K562 (cell line): ENCODE results near the gene WDR81. TPM values are rescaled to one million over a fixed set of nuclear protein-coding genes. Genes with fewer than 3 reads are reported as not detected.

ENCODE experiments used
- ARID4B ChIP-seq: sonication (generic); formaldehyde crosslinking; IDR thresholded peaks from 2 replicates; pipeline ENCODE4 v1.8.0; 2022; ENCODE audit warnings: mild to moderate bottlenecking, missing genetic modification reagents
- BCOR ChIP-seq: fragments of 450-650 bp; IDR thresholded peaks from 2 replicates; pipeline ENCODE4 v1.6.1; 2016
- CTBP1 ChIP-seq: fragments of 450-650 bp; IDR thresholded peaks from 2 replicates; pipeline ENCODE4 v1.6.1; 2016; ENCODE audit warnings: borderline replicate concordance
- DACH1 ChIP-seq: fragments of 450-650 bp; IDR thresholded peaks from 2 replicates; pipeline ENCODE4 v1.6.1; 2018; ENCODE audit not compliant: partially characterized antibody
- EGR1 ChIP-seq: fragments of 450-650 bp; conservative IDR thresholded peaks from 2 replicates; pipeline ENCODE4 v1.6.1; 2017; ENCODE audit warnings: mild to moderate bottlenecking
- GATA2 ChIP-seq: sonication (generic); formaldehyde crosslinking; IDR thresholded peaks from 2 replicates; pipeline ENCODE4 v1.4.0; 2020; ENCODE audit warnings: mild to moderate bottlenecking, missing genetic modification reagents
- HDAC2 ChIP-seq: fragments of 450-650 bp; IDR thresholded peaks from 2 replicates; pipeline ENCODE4 v1.6.1; 2016; ENCODE audit warnings: mild to moderate bottlenecking
- JUND ChIP-seq, 2 experiments: IDR thresholded peaks; 2 replicates in 1 of 2; 3 replicates in 1 of 2; pipeline ENCODE4 v1.6.1; 2011; ENCODE audit warnings: borderline replicate concordance in 2 of 2, low read depth in 2 of 2, low read length in 2 of 2, improper control_type of control experiment in 1 of 2, missing biosample characterization in 1 of 2, missing genetic modification characterization in 1 of 2, missing genetic modification reagents in 1 of 2
- KLF16 ChIP-seq: IDR thresholded peaks from 2 replicates; pipeline ENCODE4 v1.6.1; 2016; ENCODE audit warnings: antibody characterized with exemption
- MECOM ChIP-seq: fragments of 250-450 bp; sonication (Bioruptor Pico); IDR thresholded peaks from 2 replicates; pipeline ENCODE4 v1.8.0; 2022; ENCODE audit warnings: inconsistent platforms
- MLLT1 ChIP-seq, 2 experiments: fragments of 450-650 bp; IDR thresholded peaks; 2 replicates each; pipeline ENCODE4 v1.6.1; 2016
- MTA2 ChIP-seq: fragments of 450-650 bp; IDR thresholded peaks from 2 replicates; pipeline ENCODE4 v1.6.1; 2016; ENCODE audit warnings: low read depth
- MTA3 ChIP-seq: fragments of 450-650 bp; formaldehyde crosslinking; IDR thresholded peaks from 2 replicates; pipeline ENCODE4 v1.6.1; 2017; ENCODE audit warnings: mild to moderate bottlenecking, borderline replicate concordance
- PKNOX1 ChIP-seq: fragments of 450-650 bp; IDR thresholded peaks from 2 replicates; pipeline ENCODE4 v1.6.1; 2016
- RCOR1 ChIP-seq, 2 experiments: IDR thresholded peaks; 2 replicates each; pipeline ENCODE4 v1.6.1; 2012; ENCODE audit warnings: low read depth in 2 of 2, low read length in 2 of 2, borderline replicate concordance in 1 of 2, improper control_type of control experiment in 1 of 2
- SMAD2 ChIP-seq: fragments of 150-350 bp; IDR thresholded peaks from 2 replicates; pipeline ENCODE4 v1.6.1; 2014; ENCODE audit warnings: low read depth, mild to moderate bottlenecking, low read length
- SOX6 ChIP-seq: fragments of 450-650 bp; IDR thresholded peaks from 2 replicates; pipeline ENCODE4 v1.6.1; 2014; ENCODE audit warnings: mild to moderate bottlenecking
- TAF9B ChIP-seq: fragments of 450-650 bp; IDR thresholded peaks from 2 replicates; pipeline ENCODE4 v1.6.1; 2018; ENCODE audit warnings: mild to moderate bottlenecking; ENCODE audit not compliant: partially characterized antibody
- TCF3 ChIP-seq: sonication (generic); formaldehyde crosslinking; IDR thresholded peaks from 2 replicates; pipeline ENCODE4 v1.4.0; 2020; ENCODE audit warnings: mild to moderate bottlenecking, missing genetic modification reagents
- TRIM24 ChIP-seq, 2 experiments: fragments of 450-650 bp; IDR thresholded peaks; 2 replicates each; pipeline ENCODE4 v1.6.1; 2016
- ZBTB26 ChIP-seq: fragments of 450-650 bp; formaldehyde crosslinking; IDR thresholded peaks from 2 replicates; pipeline ENCODE4 v1.4.0; 2022; ENCODE audit warnings: missing genetic modification characterization
- ZNF766 ChIP-seq: fragments of 200-800 bp; sonication (Bioruptor generic); conservative IDR thresholded peaks from 2 replicates; pipeline ENCODE4 v1.6.1; 2016; ENCODE audit warnings: missing genetic modification characterization, missing compliant biosample characterization
- polyA plus RNA-seq, 8 experiments: library from polyadenylated mRNA; depleted of rRNA in 4 of 8; stranded (reverse) in 5 of 8; unstranded in 3 of 8; fragments of >200 nt; fragmentation: Nextera tagmentation in 2 of 8; fragmentation: Illumina TruSeq in 1 of 8; extraction: Ambion mirVana in 2 of 8; extraction: Trizol in 1 of 8; gene quantifications; 2 replicates each; pipeline versions ENCODE4 v1.2.1 to v1.2.3, GENCODE V29; 2011 to 2014; ENCODE audit warnings: inconsistent platforms in 1 of 8, missing spikeins in 1 of 8
- total RNA-seq, 7 experiments: library from RNA; depleted of rRNA in 6 of 7; stranded (reverse); fragments of >200 nt in 6 of 7; fragmentation: Illumina TruSeq in 2 of 7; extraction: Trizol in 2 of 7; gene quantifications; 2 replicates each; pipeline versions ENCODE4 v1.2.1 to v1.2.3, GENCODE V29; 2011 to 2021; ENCODE audit warnings: low replicate concordance in 1 of 7

WDR81 gene
- total and polyA plus RNA-seq, 9 of the 15 experiments (the other 6 are each of a cell fraction or from before 2014, with no cell fraction given) = 0.01 to 17.1 (median 3.3) TPM

GRCh38 chr17:1705004-1705403 is 19.5 kb upstream of the WDR81 start (continued):
- TF ChIP-seq MLLT1 (IDR thresholded peaks at IDR 0.05) (peak in 1 of 2 experiments; percentile 13; a peak in 1 of 4 replicates), EGR1 (peak; percentile 53), CTBP1 (peak; percentile 43; the same call in 1 of the 2 replicates), BCOR (no peak), RCOR1 (IDR thresholded peaks at IDR 0.05; ENCODE audit: borderline replicate concordance in 1 of 2, low read depth in 2 of 2, low read length in 2 of 2) (peak in 1 of 2 experiments; percentile 64; a peak in 3 of 4 replicates), DACH1 (peak; percentile 44), MTA2 (peak; percentile 57; the same call in 1 of the 2 replicates), KLF16 (peak; percentile 67), SMAD2 (no peak), TAF9B (peak; percentile 27), JUND (IDR thresholded peaks at IDR 0.05; ENCODE audit: borderline replicate concordance, low read depth, low read length) (0 out of 2 replicates have a peak, but pooled peaks have one; percentile 8), JUND (tag; IDR thresholded peaks at IDR 0.05; ENCODE audit: borderline replicate concordance, low read depth, low read length) (peak; percentile 25; the same call in 1 of the 3 replicates), GATA2 (peak; percentile 79), MECOM (CRISPR knock-in tag) (peak; percentile 92), TRIM24 (IDR thresholded peaks at IDR 0.05) (peak; percentile 21 to 54; a peak in 2 of 4 replicates), MTA3 (0 out of 2 replicates have a peak, but pooled peaks have one; percentile 24), TCF3 (CRISPR knock-in tag) (peak; percentile 82), ZNF766 (CRISPR knock-in tag) (no peak), ZBTB26 (CRISPR knock-in tag) (no peak), PKNOX1 (peak; percentile 78), SOX6 (peak; percentile 92), ARID4B (CRISPR knock-in tag) (0 out of 2 replicates have a peak, but pooled peaks have one; percentile 23), HDAC2 (peak; percentile 26; the same call in 1 of the 2 replicates)
